DND-41 (cell line): ENCODE data around the gene ZFPM1.

Experiments used
- EZH2 ChIP-seq: IDR thresholded peaks from 3 replicates; pipeline ENCODE4 v1.6.1; 2012; ENCODE audit warnings: borderline replicate concordance, low read depth, mild to moderate bottlenecking, moderate library complexity, low read length, inconsistent platforms; ENCODE audit not compliant: severe bottlenecking
- TF ChIP-seq, protein P1 (sequence below): IDR thresholded peaks from 2 replicates; pipeline ENCODE4 v1.5.1; 2012; ENCODE audit warnings: borderline replicate concordance, low read length, moderate library complexity, mild to moderate bottlenecking; ENCODE audit not compliant: poor library complexity, severe bottlenecking; ENCODE audit errors: extremely low read depth

DNA sequence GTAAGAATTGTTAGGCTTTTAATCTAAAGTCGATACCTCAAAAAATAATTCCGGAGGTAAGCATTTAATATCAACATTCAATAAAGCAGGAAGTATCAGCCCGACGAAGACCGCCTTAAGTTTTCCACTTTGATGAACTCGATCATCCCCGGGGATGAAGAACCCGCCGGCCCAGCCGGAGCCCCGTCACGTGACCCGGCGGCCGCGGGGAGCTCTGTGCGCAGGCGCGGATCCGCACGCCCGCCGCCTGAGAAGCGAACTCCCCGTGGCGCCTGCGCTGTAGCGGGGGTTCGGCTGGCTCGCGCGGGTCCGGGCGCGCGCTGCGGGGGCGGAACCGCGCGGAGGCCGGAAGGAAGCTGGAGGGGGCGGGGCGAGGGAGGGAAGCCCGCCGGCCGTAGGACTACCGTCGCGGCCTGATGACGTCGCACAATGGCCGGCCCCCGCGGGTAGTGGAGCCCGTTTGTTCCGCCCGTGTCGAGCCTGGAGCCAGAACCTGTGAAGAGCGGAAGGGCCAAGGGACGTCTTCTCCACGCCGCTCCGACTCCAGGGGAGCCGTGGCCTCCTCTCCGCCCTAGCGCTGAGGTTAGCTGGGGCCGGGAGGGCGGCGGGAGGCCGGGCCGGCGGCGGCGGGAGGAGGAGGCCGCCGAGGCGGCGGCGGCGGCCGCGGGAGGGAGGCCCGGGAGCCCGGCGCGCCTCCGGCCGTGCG is 117.1 kb downstream of the ZFPM1 start, which contains the start of gene ZC3H18:
- TF ChIP-seq, protein P1, sequence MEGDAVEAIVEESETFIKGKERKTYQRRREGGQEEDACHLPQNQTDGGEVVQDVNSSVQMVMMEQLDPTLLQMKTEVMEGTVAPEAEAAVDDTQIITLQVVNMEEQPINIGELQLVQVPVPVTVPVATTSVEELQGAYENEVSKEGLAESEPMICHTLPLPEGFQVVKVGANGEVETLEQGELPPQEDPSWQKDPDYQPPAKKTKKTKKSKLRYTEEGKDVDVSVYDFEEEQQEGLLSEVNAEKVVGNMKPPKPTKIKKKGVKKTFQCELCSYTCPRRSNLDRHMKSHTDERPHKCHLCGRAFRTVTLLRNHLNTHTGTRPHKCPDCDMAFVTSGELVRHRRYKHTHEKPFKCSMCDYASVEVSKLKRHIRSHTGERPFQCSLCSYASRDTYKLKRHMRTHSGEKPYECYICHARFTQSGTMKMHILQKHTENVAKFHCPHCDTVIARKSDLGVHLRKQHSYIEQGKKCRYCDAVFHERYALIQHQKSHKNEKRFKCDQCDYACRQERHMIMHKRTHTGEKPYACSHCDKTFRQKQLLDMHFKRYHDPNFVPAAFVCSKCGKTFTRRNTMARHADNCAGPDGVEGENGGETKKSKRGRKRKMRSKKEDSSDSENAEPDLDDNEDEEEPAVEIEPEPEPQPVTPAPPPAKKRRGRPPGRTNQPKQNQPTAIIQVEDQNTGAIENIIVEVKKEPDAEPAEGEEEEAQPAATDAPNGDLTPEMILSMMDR, result no peak
- no peak for TF ChIP-seq EZH2
